Chondrocyte (in vitro differentiated cells): Measurements from ENCODE around the gene ZSCAN2. TPM values are rescaled to one million over a fixed set of nuclear protein-coding genes. Genes with fewer than 3 reads are reported as not detected.

Experiments used
- DNase-seq: peaks from one replicate; pipeline ENCODE4 v3.0.0; 2021; ENCODE audit warnings: mixed read lengths, low spot score
- H3K27ac Mint-ChIP-seq: one replicate; pipeline ENCODE4 v1.8.0; 2021; ENCODE audit warnings: mild to moderate bottlenecking, moderate library complexity, mixed read lengths; ENCODE audit not compliant: unreplicated experiment
- H3K27me3 Mint-ChIP-seq: 2 replicates; pipeline ENCODE4 v1.8.0; 2021; ENCODE audit warnings: low read depth, mixed read lengths
- H3K36me3 Mint-ChIP-seq: 2 replicates; pipeline ENCODE4 v1.8.0; 2021; ENCODE audit warnings: low read depth, mixed read lengths
- H3K4me1 Mint-ChIP-seq: 2 replicates; pipeline ENCODE4 v1.8.0; 2021; ENCODE audit warnings: low read depth, mild to moderate bottlenecking, mixed read lengths
- H3K4me3 Mint-ChIP-seq: one replicate; pipeline ENCODE4 v1.8.0; 2021; ENCODE audit warnings: mild to moderate bottlenecking, moderate library complexity, mixed read lengths; ENCODE audit not compliant: unreplicated experiment
- H3K9me3 Mint-ChIP-seq: 2 replicates; pipeline ENCODE4 v1.8.0; 2021; ENCODE audit warnings: low read depth, mixed read lengths
- CTCF ChIP-seq: fragments of 200-600 bp; sonication (generic); IDR thresholded peaks from 2 replicates; pipeline ENCODE4 v1.5.0; 2021; ENCODE audit warnings: antibody characterized with exemption, mild to moderate bottlenecking, moderate library complexity
- total RNA-seq: library from RNA; stranded (reverse); gene quantifications from 3 replicates; pipeline ENCODE4 v1.2.1, GENCODE V29; 2021

Gene ZSCAN2
- total RNA-seq, 1 donor from 2014 or later: 11.9 TPM

- Mint-ChIP-seq H3K27ac (no peak overlapping the region), H3K9me3 (no peaks in the 10 kb centered on the region), H3K4me3 (no peak overlapping the region), H3K27me3 (no peaks in the 10 kb centered on the region), H3K4me1 (peaks cover 3% of the 10 kb centered on the region), H3K36me3 (peaks cover 42% of the 10 kb centered on the region)
- no peak for DNase-seq
- no peak for TF ChIP-seq CTCF
These were observed 43.0 kb downstream of the ZSCAN2 start for GRCh38 chr15:84643838-84644237.

- no peak overlapping the region for H3K27ac Mint-ChIP-seq
- no peak for TF ChIP-seq CTCF
- no peaks in the 10 kb centered on the region for H3K9me3 Mint-ChIP-seq
- peak; percentile 78 for DNase-seq
- peaks cover 7% of the 10 kb centered on the region for H3K4me1 Mint-ChIP-seq
- no peak overlapping the region for H3K4me3 Mint-ChIP-seq
- peaks cover 38% of the 10 kb centered on the region for H3K36me3 Mint-ChIP-seq
- H3K27me3 Mint-ChIP-seq: no peaks in the 10 kb centered on the region
These were observed 44.7 kb downstream of the ZSCAN2 start for GRCh38 chr15:84645496-84645895.

- Mint-ChIP-seq H3K27me3 (no peaks in the 10 kb centered on the region), H3K27ac (no peak overlapping the region), H3K4me3 (no peak overlapping the region), H3K36me3 (peaks cover 37% of the 10 kb centered on the region), H3K4me1 (peaks cover 7% of the 10 kb centered on the region), H3K9me3 (no peaks in the 10 kb centered on the region)
- peak; percentile 55 for DNase-seq
- TF ChIP-seq CTCF: no peak
These were observed 45.2 kb downstream of the ZSCAN2 start for GRCh38 chr15:84645997-84646396.

GRCh38 chr15:84647726-84648125 is 46.9 kb downstream of the ZSCAN2 start:
- Mint-ChIP-seq H3K27me3 (no peaks in the 10 kb centered on the region), H3K36me3 (peaks cover 37% of the 10 kb centered on the region), H3K4me1 (peaks cover 18% of the 10 kb centered on the region), H3K27ac (no peak overlapping the region), H3K9me3 (no peaks in the 10 kb centered on the region), H3K4me3 (no peak overlapping the region)
- no peak for TF ChIP-seq CTCF
- DNase-seq: no peak

GRCh38 chr15:84648539-84648938 is 47.7 kb downstream of the ZSCAN2 start:
- H3K4me3 Mint-ChIP-seq: no peak overlapping the region
- no peak for DNase-seq
- TF ChIP-seq CTCF: no peak
- H3K4me1 Mint-ChIP-seq: peaks cover 23% of the 10 kb centered on the region
- peaks cover 34% of the 10 kb centered on the region for H3K36me3 Mint-ChIP-seq
- no peaks in the 10 kb centered on the region for H3K27me3 Mint-ChIP-seq
- no peaks in the 10 kb centered on the region for H3K9me3 Mint-ChIP-seq
- no peak overlapping the region for H3K27ac Mint-ChIP-seq
